ENCODE data around the gene SCYL3. TPM values are rescaled to one million over a fixed set of nuclear protein-coding genes. Genes with fewer than 3 reads are reported as not detected.
"Not testable (repeated sequence)": the region's sequence is repeated elsewhere in the genome, so short reads cannot be mapped to it uniquely, and the experiment has no call there.

The SCYL3 gene
- polyA plus RNA-seq, 2 donors, result 3.8 to 5.3 TPM

DNA sequence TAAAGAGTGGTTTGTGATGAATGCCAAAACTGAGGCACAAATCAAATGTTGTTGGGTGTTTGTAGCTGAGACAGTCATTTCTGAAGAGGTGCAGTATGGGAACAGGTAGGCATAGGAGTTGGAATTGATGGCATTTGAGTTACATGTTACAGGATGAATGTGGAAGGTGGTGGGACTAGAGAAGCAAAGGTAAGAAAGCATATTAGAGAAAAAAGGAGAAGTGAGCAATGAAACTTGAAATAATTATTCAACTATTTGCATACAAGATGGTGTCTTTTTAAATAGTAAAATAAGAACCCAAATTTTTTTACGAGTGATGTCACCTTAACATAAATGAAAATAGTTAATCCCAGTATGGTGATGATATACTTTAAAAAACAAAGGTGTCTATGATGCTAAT, 58.8 kb downstream of the SCYL3 start:
- no peak overlapping the region for H3K4me3 ChIP-seq (ENCODE audit: low read depth in 1 of 2, low read length in 2 of 2)
- no peak overlapping the region for H3K27ac ChIP-seq (ENCODE audit: low read depth in 2 of 2, low read length in 1 of 2)
- no peaks in the 10 kb centered on the region for H3K36me3 ChIP-seq (ENCODE audit: control insufficient read depth in 2 of 2, insufficient read depth in 2 of 2, low read length in 1 of 2)
- H3K4me1 ChIP-seq (ENCODE audit: control insufficient read depth in 2 of 2, insufficient read depth in 2 of 2, low read length in 1 of 2), result no peaks in the 10 kb centered on the region
- H3K9me3 ChIP-seq (ENCODE audit: control insufficient read depth in 2 of 2, insufficient read depth in 1 of 2, low read depth in 1 of 2, low read length in 1 of 2), result no peaks in the 10 kb centered on the region
- H3K27me3 ChIP-seq (ENCODE audit: control insufficient read depth in 1 of 2, insufficient read depth in 2 of 2, low read length in 2 of 2), result no peaks in the 10 kb centered on the region
- 98 to 100% methylated on average over 1 of the region's 1 CpG for WGBS, 2 donors

GRCh38 chr1:169833179-169833901, 60.4 kb downstream of the SCYL3 start:
- H3K27me3 ChIP-seq (ENCODE audit: control insufficient read depth in 1 of 2, insufficient read depth in 2 of 2, low read length in 2 of 2), result no peaks in the 10 kb centered on the region
- no peaks in the 10 kb centered on the region for H3K36me3 ChIP-seq (ENCODE audit: control insufficient read depth in 2 of 2, insufficient read depth in 2 of 2, low read length in 1 of 2)
- H3K27ac ChIP-seq (ENCODE audit: low read depth in 2 of 2, low read length in 1 of 2), result no peak overlapping the region
- no peak overlapping the region for H3K4me3 ChIP-seq (ENCODE audit: low read depth in 1 of 2, low read length in 2 of 2)
- no peaks in the 10 kb centered on the region for H3K4me1 ChIP-seq (ENCODE audit: control insufficient read depth in 2 of 2, insufficient read depth in 2 of 2, low read length in 1 of 2)
- 73 to 95% methylated on average over 4 of the region's 4 CpGs for WGBS, 2 donors
- no peaks in the 10 kb centered on the region for H3K9me3 ChIP-seq (ENCODE audit: control insufficient read depth in 2 of 2, insufficient read depth in 1 of 2, low read depth in 1 of 2, low read length in 1 of 2)

DNA sequence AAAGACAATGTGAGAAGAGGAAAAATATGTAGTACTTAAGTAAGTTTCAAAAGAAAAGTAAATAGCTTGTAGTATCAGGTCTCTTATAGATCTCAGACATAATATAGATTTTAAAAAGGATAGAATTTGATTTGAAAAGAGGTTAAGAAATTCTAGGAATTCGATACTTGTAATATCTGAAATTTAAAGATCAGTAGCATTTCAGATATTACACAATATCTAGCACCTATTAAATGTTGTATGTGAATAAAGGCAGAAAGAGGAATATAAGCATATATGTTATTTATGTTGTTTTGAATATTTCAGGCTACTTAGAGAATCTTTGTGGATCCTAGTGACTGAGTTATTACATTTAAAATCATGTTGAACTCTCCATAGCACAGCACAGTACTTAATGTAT, 64.0 kb downstream of the SCYL3 start:
- no peak overlapping the region for H3K4me3 ChIP-seq (ENCODE audit: low read depth in 1 of 2, low read length in 2 of 2)
- no peaks in the 10 kb centered on the region for H3K27me3 ChIP-seq (ENCODE audit: control insufficient read depth in 1 of 2, insufficient read depth in 2 of 2, low read length in 2 of 2)
- 95 to 98% methylated on average over 1 of the region's 1 CpG for WGBS, 2 donors
- no peaks in the 10 kb centered on the region for H3K9me3 ChIP-seq (ENCODE audit: control insufficient read depth in 2 of 2, insufficient read depth in 1 of 2, low read depth in 1 of 2, low read length in 1 of 2)
- no peak overlapping the region for H3K27ac ChIP-seq (ENCODE audit: low read depth in 2 of 2, low read length in 1 of 2)
- H3K36me3 ChIP-seq (ENCODE audit: control insufficient read depth in 2 of 2, insufficient read depth in 2 of 2, low read length in 1 of 2), result peaks cover 2 to 3% of the 10 kb centered on the region in 2 donors
- no peaks in the 10 kb centered on the region for H3K4me1 ChIP-seq (ENCODE audit: control insufficient read depth in 2 of 2, insufficient read depth in 2 of 2, low read length in 1 of 2)

DNA sequence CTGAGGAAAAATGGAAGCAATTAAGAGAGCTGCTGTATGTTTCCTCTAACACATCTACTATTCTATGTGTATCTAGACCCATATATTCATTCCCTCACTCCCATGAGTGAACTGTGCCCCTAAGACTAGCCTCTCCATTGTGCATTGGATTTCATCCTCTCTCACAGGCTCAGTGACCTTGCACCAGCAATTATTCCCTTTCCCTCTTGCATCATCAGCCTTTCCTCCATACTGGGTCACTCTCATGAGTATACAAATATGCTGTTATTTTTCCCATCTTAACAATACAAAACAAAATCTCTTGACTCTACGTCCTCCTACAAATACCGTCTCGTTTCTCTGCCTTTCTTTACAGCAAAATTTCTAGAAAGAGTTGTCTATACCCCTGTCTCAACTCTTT, 69.5 kb downstream of the SCYL3 start:
- Histone ChIP-seq H3K4me3 (ENCODE audit: low read depth in 1 of 2, low read length in 2 of 2) (no peak overlapping the region), H3K4me1 (ENCODE audit: control insufficient read depth in 2 of 2, insufficient read depth in 2 of 2, low read length in 1 of 2) (no peaks in the 10 kb centered on the region), H3K27me3 (ENCODE audit: control insufficient read depth in 1 of 2, insufficient read depth in 2 of 2, low read length in 2 of 2) (no peaks in the 10 kb centered on the region), H3K36me3 (ENCODE audit: control insufficient read depth in 2 of 2, insufficient read depth in 2 of 2, low read length in 1 of 2) (peaks cover 2 to 3% of the 10 kb centered on the region in 2 donors), H3K9me3 (ENCODE audit: control insufficient read depth in 2 of 2, insufficient read depth in 1 of 2, low read depth in 1 of 2, low read length in 1 of 2) (no peaks in the 10 kb centered on the region), H3K27ac (ENCODE audit: low read depth in 2 of 2, low read length in 1 of 2) (no peak overlapping the region)
- WGBS, 2 donors, result 96 to 98% methylated on average over 3 of the region's 3 CpGs

GRCh38 chr1:169821500-169821899, 72.2 kb downstream of the SCYL3 start:
- Histone ChIP-seq H3K27ac (ENCODE audit: low read depth in 2 of 2, low read length in 1 of 2) (no peak overlapping the region), H3K9me3 (ENCODE audit: control insufficient read depth in 2 of 2, insufficient read depth in 1 of 2, low read depth in 1 of 2, low read length in 1 of 2) (no peaks in the 10 kb centered on the region), H3K36me3 (ENCODE audit: control insufficient read depth in 2 of 2, insufficient read depth in 2 of 2, low read length in 1 of 2) (peaks cover 0 to 3% of the 10 kb centered on the region in 2 donors), H3K4me3 (ENCODE audit: low read depth in 1 of 2, low read length in 2 of 2) (no peak overlapping the region), H3K4me1 (ENCODE audit: control insufficient read depth in 2 of 2, insufficient read depth in 2 of 2, low read length in 1 of 2) (no peaks in the 10 kb centered on the region), H3K27me3 (ENCODE audit: control insufficient read depth in 1 of 2, insufficient read depth in 2 of 2, low read length in 2 of 2) (no peaks in the 10 kb centered on the region)
- WGBS, 2 donors, result 95 to 96% methylated on average over 7 of the region's 7 CpGs

DNA sequence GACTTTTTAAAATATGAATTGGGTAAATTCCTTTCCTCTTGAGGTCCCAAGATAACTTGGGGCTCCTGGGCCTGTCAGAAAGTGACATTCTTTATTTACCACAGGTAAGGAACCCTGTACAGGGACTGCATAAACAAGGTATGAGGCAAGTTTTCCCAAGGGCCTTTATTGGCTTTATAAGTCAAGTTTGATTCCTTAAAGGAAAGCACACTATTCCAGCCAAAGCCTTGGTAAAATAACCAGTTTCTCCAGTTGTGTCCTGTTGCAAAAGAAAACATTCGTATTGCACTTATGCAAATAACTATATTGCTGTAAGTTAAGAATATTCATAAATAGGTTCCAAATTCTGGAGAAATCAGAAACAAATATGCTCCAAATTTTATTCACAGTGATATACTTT, 77.1 kb downstream of the SCYL3 start:
- no peaks in the 10 kb centered on the region for H3K36me3 ChIP-seq (ENCODE audit: control insufficient read depth in 2 of 2, insufficient read depth in 2 of 2, low read length in 1 of 2)
- H3K27me3 ChIP-seq (ENCODE audit: control insufficient read depth in 1 of 2, insufficient read depth in 2 of 2, low read length in 2 of 2), result no peaks in the 10 kb centered on the region
- 65 to 68% methylated on average over 1 of the region's 1 CpG for WGBS, 2 donors
- H3K4me1 ChIP-seq (ENCODE audit: control insufficient read depth in 2 of 2, insufficient read depth in 2 of 2, low read length in 1 of 2), result no peaks in the 10 kb centered on the region
- H3K9me3 ChIP-seq (ENCODE audit: control insufficient read depth in 2 of 2, insufficient read depth in 1 of 2, low read depth in 1 of 2, low read length in 1 of 2), result no peaks in the 10 kb centered on the region
- H3K27ac ChIP-seq (ENCODE audit: low read depth in 2 of 2, low read length in 1 of 2), result no peak overlapping the region
- H3K4me3 ChIP-seq (ENCODE audit: low read depth in 1 of 2, low read length in 2 of 2), result no peak overlapping the region

DNA sequence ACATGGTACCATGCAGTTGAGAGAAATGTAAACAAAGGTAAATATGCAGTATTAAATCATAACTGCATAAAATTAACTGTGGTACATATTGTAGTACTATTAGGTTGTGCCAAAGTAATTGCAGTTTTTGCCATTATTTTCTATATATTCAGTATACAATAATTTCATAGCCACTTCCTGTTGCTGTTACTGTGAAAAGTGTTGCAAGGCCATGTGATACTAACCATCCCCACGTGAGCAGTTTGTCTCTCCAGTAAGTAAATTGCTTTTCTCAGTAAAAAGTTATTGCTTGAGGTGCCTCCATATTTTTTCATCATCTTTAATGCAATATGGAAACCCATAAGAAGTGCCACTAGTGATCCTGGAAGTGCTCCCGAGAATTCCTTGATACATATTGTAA, 79.4 kb downstream of the SCYL3 start:
- H3K27me3 ChIP-seq (ENCODE audit: control insufficient read depth in 1 of 2, insufficient read depth in 2 of 2, low read length in 2 of 2), result no peaks in the 10 kb centered on the region
- H3K4me1 ChIP-seq (ENCODE audit: control insufficient read depth in 2 of 2, insufficient read depth in 2 of 2, low read length in 1 of 2), result no peaks in the 10 kb centered on the region
- WGBS, 2 donors, result 61 to 90% methylated on average over 2 of the region's 2 CpGs
- no peaks in the 10 kb centered on the region for H3K36me3 ChIP-seq (ENCODE audit: control insufficient read depth in 2 of 2, insufficient read depth in 2 of 2, low read length in 1 of 2)
- no peak overlapping the region for H3K27ac ChIP-seq (ENCODE audit: low read depth in 2 of 2, low read length in 1 of 2)
- H3K9me3 ChIP-seq (ENCODE audit: control insufficient read depth in 2 of 2, insufficient read depth in 1 of 2, low read depth in 1 of 2, low read length in 1 of 2), result no peaks in the 10 kb centered on the region
- no peak overlapping the region for H3K4me3 ChIP-seq (ENCODE audit: low read depth in 1 of 2, low read length in 2 of 2)

GRCh38 chr1:169812131-169812530, 81.6 kb downstream of the SCYL3 start:
- Histone ChIP-seq H3K4me1 (ENCODE audit: control insufficient read depth in 2 of 2, insufficient read depth in 2 of 2, low read length in 1 of 2) (no peaks in the 10 kb centered on the region), H3K9me3 (ENCODE audit: control insufficient read depth in 2 of 2, insufficient read depth in 1 of 2, low read depth in 1 of 2, low read length in 1 of 2) (no peaks in the 10 kb centered on the region), H3K27me3 (ENCODE audit: control insufficient read depth in 1 of 2, insufficient read depth in 2 of 2, low read length in 2 of 2) (no peaks in the 10 kb centered on the region), H3K27ac (ENCODE audit: low read depth in 2 of 2, low read length in 1 of 2) (no peak overlapping the region), H3K4me3 (ENCODE audit: low read depth in 1 of 2, low read length in 2 of 2) (no peak overlapping the region), H3K36me3 (ENCODE audit: control insufficient read depth in 2 of 2, insufficient read depth in 2 of 2, low read length in 1 of 2) (no peaks in the 10 kb centered on the region)
- WGBS, 2 donors, result 93% methylated on average over 2 of the region's 2 CpGs

GRCh38 chr1:169811418-169812035, 82.2 kb downstream of the SCYL3 start:
- not testable (repeated sequence) for H3K4me3 ChIP-seq (ENCODE audit: low read depth in 1 of 2, low read length in 2 of 2); H3K9me3 ChIP-seq (ENCODE audit: control insufficient read depth in 2 of 2, insufficient read depth in 1 of 2, low read depth in 1 of 2, low read length in 1 of 2); H3K4me1 ChIP-seq (ENCODE audit: control insufficient read depth in 2 of 2, insufficient read depth in 2 of 2, low read length in 1 of 2); H3K27me3 ChIP-seq (ENCODE audit: control insufficient read depth in 1 of 2, insufficient read depth in 2 of 2, low read length in 2 of 2); H3K36me3 ChIP-seq (ENCODE audit: control insufficient read depth in 2 of 2, insufficient read depth in 2 of 2, low read length in 1 of 2); H3K27ac ChIP-seq (ENCODE audit: low read depth in 2 of 2, low read length in 1 of 2)

Measured in esophagus (tissue), 2 donors.